IMR-90 (cell line): Measurements from ENCODE around the gene ABCA3. TPM values are rescaled to one million over a fixed set of nuclear protein-coding genes. Genes with fewer than 3 reads are reported as not detected.

Experiments
- ATAC-seq: fragments of 200-7000 bp; cut with Tn5 transposase; 2 replicates; pipeline ENCODE4 v1.9.1; 2020; ENCODE audit warnings: low read depth, mild to moderate bottlenecking, moderate library complexity
- BruUV-seq: library from RNA; stranded (reverse); fragments of 400-500 nt; replicated peaks from 2 replicates; lab custom pipeline; 2021; lab: Mats Ljungman, UMichigan
- CTCF ChIA-PET: fragments of 300-600 bp; formaldehyde crosslinking; extraction: SDS; loops from one replicate; lab custom pipeline; 2021; ENCODE audit warnings: antibody characterized with exemption; lab: Yijun Ruan, JAX
- POLR2A ChIA-PET: fragments of 300-600 bp; sonication (Branson Sonifier 250); formaldehyde crosslinking; loops from one replicate; lab custom pipeline; 2022; ENCODE audit warnings: antibody characterized with exemption; ENCODE audit not compliant: unreplicated experiment; lab: Charles Lee
- DNase-seq: peaks from one replicate; pipeline ENCODE4 v3.0.0; 2013
- H2AFZ ChIP-seq: replicated peaks from 2 replicates; pipeline ENCODE3; 2013; ENCODE audit warnings: low read length, mild to moderate bottlenecking; ENCODE audit not compliant: poor library complexity
- H2AK5ac ChIP-seq: 2 replicates; pipeline ENCODE4 v1.6.1; 2013; ENCODE audit warnings: low read depth, low read length, inconsistent platforms
- H2AK9ac ChIP-seq: replicated peaks from 2 replicates; pipeline ENCODE3; 2013; ENCODE audit warnings: mild to moderate bottlenecking, low read depth, low read length, moderate library complexity; ENCODE audit not compliant: poor library complexity
- H2BK120ac ChIP-seq: 2 replicates; pipeline ENCODE4 v1.6.1; 2013; ENCODE audit warnings: low read depth, low read length, inconsistent platforms
- H2BK15ac ChIP-seq: 3 replicates; pipeline ENCODE4 v1.6.1; 2013; ENCODE audit warnings: low read depth, low read length, inconsistent platforms
- H2BK20ac ChIP-seq: 2 replicates; pipeline ENCODE4 v1.6.1; 2013; ENCODE audit warnings: low read depth, mild to moderate bottlenecking, inconsistent platforms, low read length, moderate library complexity
- H2BK5ac ChIP-seq: 2 replicates; pipeline ENCODE4 v1.6.1; 2013; ENCODE audit warnings: mild to moderate bottlenecking, low read depth, low read length, inconsistent platforms; ENCODE audit not compliant: poor library complexity, severe bottlenecking
- H3K14ac ChIP-seq: replicated peaks from 2 replicates; pipeline ENCODE4 v1.6.1; 2013; ENCODE audit warnings: low read depth, low read length, inconsistent platforms
- H3K18ac ChIP-seq: 2 replicates; pipeline ENCODE4 v1.6.1; 2013; ENCODE audit warnings: low read depth, low read length, control low read depth
- H3K23ac ChIP-seq: 2 replicates; pipeline ENCODE4 v1.6.1; 2013; ENCODE audit warnings: low read depth, low read length, inconsistent platforms
- H3K27ac ChIP-seq: 2 replicates; pipeline ENCODE4 v1.5.1; 2013; ENCODE audit warnings: mild to moderate bottlenecking, control low read depth, low read length; ENCODE audit not compliant: insufficient read depth
- H3K27me3 ChIP-seq: 2 replicates; pipeline ENCODE4 v1.6.1; 2013; ENCODE audit warnings: low read length; ENCODE audit not compliant: control insufficient read depth, insufficient read depth
- H3K36me3 ChIP-seq: 2 replicates; pipeline ENCODE4 v1.6.1; 2013; ENCODE audit warnings: low read length, mixed read lengths; ENCODE audit not compliant: control insufficient read depth, insufficient read depth
- H3K4ac ChIP-seq: 2 replicates; pipeline ENCODE4 v1.6.1; 2013; ENCODE audit warnings: low read depth, low read length, inconsistent platforms
- H3K4me1 ChIP-seq: 2 replicates; pipeline ENCODE4 v1.6.1; 2013; ENCODE audit warnings: low read length, mixed read lengths; ENCODE audit not compliant: control insufficient read depth, insufficient read depth
- H3K4me2 ChIP-seq: 2 replicates; pipeline ENCODE4 v1.6.1; 2013; ENCODE audit warnings: low read depth, mild to moderate bottlenecking, control low read depth, low read length, moderate library complexity
- H3K4me3 ChIP-seq: 2 replicates; pipeline ENCODE4 v1.5.1; 2013; ENCODE audit warnings: low read depth, mild to moderate bottlenecking, control low read depth, low read length, moderate library complexity; ENCODE audit not compliant: insufficient read depth
- H3K56ac ChIP-seq: 2 replicates; pipeline ENCODE4 v1.6.1; 2013; ENCODE audit warnings: low read length, inconsistent platforms; ENCODE audit not compliant: insufficient read depth; ENCODE audit errors: extremely low read depth
- H3K79me1 ChIP-seq, 2 experiments: 2 replicates each; pipeline ENCODE4 v1.6.1; 2013; ENCODE audit warnings: low read length in 2 of 2, inconsistent platforms in 1 of 2, low read depth in 1 of 2
- H3K9ac ChIP-seq: 2 replicates; pipeline ENCODE4 v1.6.1; 2013; ENCODE audit warnings: low read depth, low read length, control low read depth
- H3K9me1 ChIP-seq: 2 replicates; pipeline ENCODE4 v1.6.1; 2013; ENCODE audit warnings: low read length, inconsistent platforms; ENCODE audit not compliant: insufficient read depth
- H3K9me3 ChIP-seq: 2 replicates; pipeline ENCODE4 v1.6.1; 2013; ENCODE audit warnings: low read length; ENCODE audit not compliant: control insufficient read depth, insufficient read depth
- H4K20me1 ChIP-seq: 2 replicates; pipeline ENCODE4 v1.6.1; 2013; ENCODE audit warnings: low read length, inconsistent platforms; ENCODE audit not compliant: insufficient read depth
- H4K5ac ChIP-seq: 2 replicates; pipeline ENCODE4 v1.6.1; 2013; ENCODE audit warnings: mild to moderate bottlenecking, low read depth, low read length, control low read depth
- H4K8ac ChIP-seq, 2 experiments: 2 replicates each; pipeline ENCODE4 v1.6.1; 2013; ENCODE audit warnings: low read depth in 2 of 2, low read length in 2 of 2, control low read depth in 1 of 2, inconsistent platforms in 1 of 2
- H4K91ac ChIP-seq: 2 replicates; pipeline ENCODE4 v1.6.1; 2013; ENCODE audit warnings: low read depth, low read length, inconsistent platforms; ENCODE audit not compliant: insufficient read depth
- BHLHE40 ChIP-seq: fragments of 150-350 bp; IDR thresholded peaks from 2 replicates; pipeline ENCODE4 v1.6.1; 2016; ENCODE audit warnings: mild to moderate bottlenecking, low read depth, low read length
- CEBPB ChIP-seq: IDR thresholded peaks from 2 replicates; pipeline ENCODE4 v1.6.1; 2012; ENCODE audit warnings: low read depth, low read length, improper control_type of control experiment
- CHD1 ChIP-seq: IDR thresholded peaks from 2 replicates; pipeline ENCODE4 v1.6.1; 2012; ENCODE audit warnings: low read depth, low read length, improper control_type of control experiment
- ELK1 ChIP-seq: fragments of 150-350 bp; IDR thresholded peaks from 2 replicates; pipeline ENCODE4 v1.6.1; 2016; ENCODE audit warnings: low read depth, mild to moderate bottlenecking, low read length, moderate library complexity, borderline replicate concordance
- FOS ChIP-seq: fragments of 150-350 bp; IDR thresholded peaks from 2 replicates; pipeline ENCODE4 v1.6.1; 2016; ENCODE audit warnings: low read depth, low read length
- NFE2L2 ChIP-seq: fragments of 150-350 bp; IDR thresholded peaks from 2 replicates; pipeline ENCODE4 v1.6.1; 2016; ENCODE audit warnings: low read depth, mild to moderate bottlenecking, low read length
- POLR2A ChIP-seq: IDR thresholded peaks from 2 replicates; pipeline ENCODE4 v1.6.1; 2012; ENCODE audit warnings: mild to moderate bottlenecking, low read depth, low read length
- RCOR1 ChIP-seq: IDR thresholded peaks from 2 replicates; pipeline ENCODE4 v1.6.1; 2012; ENCODE audit warnings: mild to moderate bottlenecking, low read length, improper control_type of control experiment; ENCODE audit not compliant: insufficient replicate concordance
- RFX5 ChIP-seq: IDR thresholded peaks from 2 replicates; pipeline ENCODE4 v1.8.0; 2012; ENCODE audit warnings: low read depth, mild to moderate bottlenecking, low read length, moderate library complexity
- SMC3 ChIP-seq: fragments of 150-350 bp; IDR thresholded peaks from 2 replicates; pipeline ENCODE4 v1.6.1; 2016; ENCODE audit warnings: low read depth, mild to moderate bottlenecking, antibody characterized with exemption, low read length, moderate library complexity
- WGBS, 2 experiments: methylation state at CpG; one replicate each; pipeline versions ENCODE4 v1.1.5 to v1.1.7; 2013; ENCODE audit warnings: missing lambda C conversion rate in 2 of 2; ENCODE audit not compliant: insufficient read length in 1 of 2; ENCODE audit errors: extremely low coverage in 2 of 2; 5-methylcytosine and 5-hydroxymethylcytosine counted together
- dilution Hi-C: fragments of 300-500 bp; cut with HindIII; formaldehyde crosslinking; loops from one replicate; pipeline ENCODE4 v1.14.3; 2018; ENCODE audit warnings: low sequenced_read_pairs; ENCODE audit not compliant: unreplicated experiment
- in situ Hi-C: fragments of 300-500 bp; cut with MboI; formaldehyde crosslinking; loops from 3 replicates; pipeline ENCODE4 v1.14.3; 2019; ENCODE audit warnings: low sequenced_read_pairs, inconsistent platforms, mixed read lengths
- intact Hi-C: fragments of 100-400 bp; cut with micrococcal nuclease; formaldehyde crosslinking; loops from 2 replicates; pipeline ENCODE4 v1.10.0; 2022
- polyA plus RNA-seq, 3 experiments: library from polyadenylated mRNA; depleted of rRNA; stranded (reverse); fragments of >200 nt; gene quantifications; 2 replicates each; pipeline ENCODE4 v1.2.3, GENCODE V29; 2012; ENCODE audit warnings: low replicate concordance in 1 of 3
- total RNA-seq: library from RNA; depleted of rRNA; stranded (reverse); fragments of >200 nt; gene quantifications from 2 replicates; pipeline ENCODE4 v1.2.3, GENCODE V29; 2012

The ABCA3 gene
- total and polyA plus RNA-seq, 2 of the 4 experiments (the other 2 are of a cell fraction), result 0.18 to 0.22 TPM

GRCh38 chr16:2361129-2361528 is 20.6 kb upstream of the ABCA3 start:
- POLR2A ChIA-PET, result no interaction called here
- in situ Hi-C loops, result no loop called here

More at GRCh38 chr16:2361129-2361528, 20.6 kb upstream of the ABCA3 start:
- TF ChIP-seq CHD1 (no peak), SMC3 (no peak), RCOR1 (no peak), RFX5 (no peak), NFE2L2 (no peak), CEBPB (no peak), BHLHE40 (no peak), POLR2A (no peak), FOS (no peak), ELK1 (no peak)
- Histone ChIP-seq H3K18ac (no peak overlapping the region), H2AFZ (no peak overlapping the region), H2AK9ac (no peak overlapping the region), H3K36me3 (no peaks in the 10 kb centered on the region), H3K27me3 (peaks cover 18% of the 10 kb centered on the region), H2BK15ac (no peak overlapping the region), H3K9me3 (peaks cover 4% of the 10 kb centered on the region; the same call in 1 of the 2 replicates), H3K79me1 (no peaks in the 10 kb centered on the region), H3K9me1 (no peaks in the 10 kb centered on the region), H3K4me1 (no peaks in the 10 kb centered on the region), H4K8ac (no peak overlapping the region), H3K9ac (no peak overlapping the region), H4K5ac (no peak overlapping the region), H3K56ac (no peak overlapping the region), H2BK5ac (no peak overlapping the region), H2BK120ac (no peak overlapping the region), H4K20me1 (no peaks in the 10 kb centered on the region), H3K4me2 (no peak overlapping the region), H3K14ac (no peak overlapping the region), H3K4ac (no peak overlapping the region), H3K23ac (no peak overlapping the region), H4K91ac (no peak overlapping the region), H3K27ac (no peak overlapping the region), H3K4me3 (no peak overlapping the region), H2AK5ac (no peak overlapping the region), H2BK20ac (no peak overlapping the region)
- CTCF ChIA-PET, result interaction anchor here (0.6 kb wide), 1 partner anchor 10 kb away, joined by 4 read pairs; no protein-coding TSS in a partner anchor
- intact Hi-C loops, result loop anchor here (5.0 kb wide), 1 partner anchor 51 kb away; no protein-coding TSS in a partner anchor
- no peak for ATAC-seq
- DNase-seq, result no peak
- WGBS, 2 experiments, result no CpG with 5 or more reads among the region's 4 CpGs
- dilution Hi-C loops, result no loop called here
- no TSS peak for BruUV-seq
